Measurements from ENCODE around the gene FKTN.
"Not testable (repeated sequence)": the region's sequence is repeated elsewhere in the genome, so short reads cannot be mapped to it uniquely, and the experiment has no call there.

Gene FKTN

DNA sequence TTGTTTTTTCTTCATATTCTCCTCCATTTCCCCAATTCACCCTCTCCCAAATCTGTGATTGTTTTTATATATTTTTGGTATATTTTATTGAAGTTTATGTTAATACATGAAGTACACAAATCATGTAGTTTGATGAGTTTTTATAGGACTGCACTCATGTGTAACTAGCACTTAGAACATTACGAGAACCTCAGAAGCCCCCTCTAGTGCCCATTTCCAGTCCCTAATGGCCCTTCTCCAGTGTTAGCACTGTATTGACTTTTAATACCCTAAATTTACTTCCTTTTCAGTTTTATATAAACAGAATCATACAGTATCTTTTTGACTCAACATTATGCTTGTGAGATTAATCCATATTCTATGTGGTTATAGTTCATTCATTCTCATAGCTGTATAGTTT lies 18.5 kb upstream of the FKTN start:
- H3K4me1 ChIP-seq: no peaks in the 10 kb centered on the region
- no peak overlapping the region for H3K27ac ChIP-seq
- H2AFZ ChIP-seq: no peak overlapping the region
- no peak overlapping the region for H3K4me3 ChIP-seq (ENCODE audit: low read depth, low read length)
- H3K4me2 ChIP-seq (ENCODE audit: low read length): no peak overlapping the region
- H3K27me3 ChIP-seq (ENCODE audit: control insufficient read depth, insufficient read depth, low read length): no peaks in the 10 kb centered on the region
- no peaks in the 10 kb centered on the region for H3K36me3 ChIP-seq (ENCODE audit: control insufficient read depth, insufficient read depth, low read length)
- TF ChIP-seq, protein P1, sequence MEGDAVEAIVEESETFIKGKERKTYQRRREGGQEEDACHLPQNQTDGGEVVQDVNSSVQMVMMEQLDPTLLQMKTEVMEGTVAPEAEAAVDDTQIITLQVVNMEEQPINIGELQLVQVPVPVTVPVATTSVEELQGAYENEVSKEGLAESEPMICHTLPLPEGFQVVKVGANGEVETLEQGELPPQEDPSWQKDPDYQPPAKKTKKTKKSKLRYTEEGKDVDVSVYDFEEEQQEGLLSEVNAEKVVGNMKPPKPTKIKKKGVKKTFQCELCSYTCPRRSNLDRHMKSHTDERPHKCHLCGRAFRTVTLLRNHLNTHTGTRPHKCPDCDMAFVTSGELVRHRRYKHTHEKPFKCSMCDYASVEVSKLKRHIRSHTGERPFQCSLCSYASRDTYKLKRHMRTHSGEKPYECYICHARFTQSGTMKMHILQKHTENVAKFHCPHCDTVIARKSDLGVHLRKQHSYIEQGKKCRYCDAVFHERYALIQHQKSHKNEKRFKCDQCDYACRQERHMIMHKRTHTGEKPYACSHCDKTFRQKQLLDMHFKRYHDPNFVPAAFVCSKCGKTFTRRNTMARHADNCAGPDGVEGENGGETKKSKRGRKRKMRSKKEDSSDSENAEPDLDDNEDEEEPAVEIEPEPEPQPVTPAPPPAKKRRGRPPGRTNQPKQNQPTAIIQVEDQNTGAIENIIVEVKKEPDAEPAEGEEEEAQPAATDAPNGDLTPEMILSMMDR (IDR thresholded peaks at IDR 0.05): no peak
- H3K79me2 ChIP-seq: no peaks in the 10 kb centered on the region
- H3K9me3 ChIP-seq (ENCODE audit: control insufficient read depth, low read length): no peaks in the 10 kb centered on the region
- no peak overlapping the region for H3K9ac ChIP-seq

DNA sequence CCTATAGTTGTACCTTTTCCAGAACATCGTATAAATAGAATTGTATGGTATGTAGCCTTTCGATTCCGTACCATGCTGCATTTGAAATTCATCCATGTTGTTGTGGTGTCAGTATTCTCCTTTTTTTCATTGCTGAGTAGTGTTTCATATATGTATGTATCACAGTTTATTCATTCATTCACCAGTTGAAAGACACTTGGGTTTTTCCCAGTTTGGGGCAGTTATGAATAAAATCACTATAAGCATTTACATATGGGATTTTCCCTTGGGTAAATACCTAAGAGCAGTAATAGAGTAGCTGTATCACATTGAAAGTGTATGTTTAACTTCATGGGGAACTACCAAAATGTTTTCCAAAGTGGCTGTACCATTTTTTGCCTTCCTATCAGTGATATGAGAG lies 16.1 kb upstream of the FKTN start:
- no peak overlapping the region for H3K4me2 ChIP-seq (ENCODE audit: low read length)
- no peak overlapping the region for H2AFZ ChIP-seq
- H3K4me1 ChIP-seq: no peaks in the 10 kb centered on the region
- H3K79me2 ChIP-seq: no peaks in the 10 kb centered on the region
- no peak overlapping the region for H3K4me3 ChIP-seq (ENCODE audit: low read depth, low read length)
- no peak overlapping the region for H3K27ac ChIP-seq
- TF ChIP-seq, protein P1 (IDR thresholded peaks at IDR 0.05): no peak
- H3K9me3 ChIP-seq (ENCODE audit: control insufficient read depth, low read length): no peaks in the 10 kb centered on the region
- no peak overlapping the region for H3K9ac ChIP-seq
- no peaks in the 10 kb centered on the region for H3K36me3 ChIP-seq (ENCODE audit: control insufficient read depth, insufficient read depth, low read length)
- H3K27me3 ChIP-seq (ENCODE audit: control insufficient read depth, insufficient read depth, low read length): no peaks in the 10 kb centered on the region

DNA sequence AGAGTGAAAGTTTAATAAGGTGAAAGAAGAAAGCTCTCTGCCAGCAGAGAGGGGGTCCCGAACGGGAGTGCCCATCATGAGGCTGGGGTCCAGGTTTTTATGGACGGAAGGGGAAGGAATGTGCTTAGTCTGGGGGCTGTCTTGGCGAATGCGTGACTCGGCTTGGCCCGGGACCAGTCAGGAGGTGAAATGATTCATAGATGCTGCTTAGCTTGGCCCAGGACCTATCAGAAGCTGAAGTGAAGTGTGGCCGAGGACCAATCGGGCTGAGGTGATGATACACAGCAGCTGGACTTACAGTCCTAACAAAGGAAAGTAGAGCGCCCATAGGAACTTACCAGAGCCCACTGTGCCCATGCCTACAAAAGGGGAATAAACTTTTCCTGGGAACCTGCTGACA lies 3.9 kb upstream of the FKTN start:
- Histone ChIP-seq H3K4me3 (ENCODE audit: low read depth, low read length) (no peak overlapping the region), H3K9me3 (ENCODE audit: control insufficient read depth, low read length) (no peaks in the 10 kb centered on the region), H3K9ac (no peak overlapping the region), H3K4me2 (ENCODE audit: low read length) (no peak overlapping the region), H3K27ac (no peak overlapping the region), H2AFZ (no peak overlapping the region), H3K27me3 (ENCODE audit: control insufficient read depth, insufficient read depth, low read length) (no peaks in the 10 kb centered on the region), H3K4me1 (no peaks in the 10 kb centered on the region), H3K79me2 (no peaks in the 10 kb centered on the region), H3K36me3 (ENCODE audit: control insufficient read depth, insufficient read depth, low read length) (no peaks in the 10 kb centered on the region)
- TF ChIP-seq, protein P1 (IDR thresholded peaks at IDR 0.05): no peak

DNA sequence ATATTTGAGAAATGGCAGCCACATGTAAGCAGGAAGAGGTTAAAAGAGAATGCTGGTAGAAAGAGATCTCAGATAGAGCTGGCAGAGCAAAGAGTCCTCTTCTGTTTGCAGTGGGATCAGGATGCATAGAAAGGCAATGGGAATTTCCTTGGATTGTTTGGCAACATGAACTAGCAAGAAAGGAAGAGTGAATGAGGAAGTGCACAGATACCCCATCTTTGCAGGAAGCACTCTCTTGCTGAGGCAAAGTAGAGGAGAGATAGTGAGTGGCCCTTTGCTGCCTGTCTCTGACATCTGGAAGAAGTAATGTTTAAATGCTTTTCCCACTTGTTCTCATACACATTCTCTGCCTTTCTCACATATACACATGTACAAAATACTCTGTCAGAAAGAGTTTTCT lies 14.5 kb downstream of the FKTN start:
- Histone ChIP-seq H3K4me1 (no peaks in the 10 kb centered on the region), H2AFZ (no peak overlapping the region), H3K27ac (no peak overlapping the region), H3K27me3 (ENCODE audit: control insufficient read depth, insufficient read depth, low read length) (no peaks in the 10 kb centered on the region), H3K36me3 (ENCODE audit: control insufficient read depth, insufficient read depth, low read length) (no peaks in the 10 kb centered on the region), H3K79me2 (no peaks in the 10 kb centered on the region), H3K9ac (no peak overlapping the region), H3K9me3 (ENCODE audit: control insufficient read depth, low read length) (no peaks in the 10 kb centered on the region), H3K4me2 (ENCODE audit: low read length) (no peak overlapping the region), H3K4me3 (ENCODE audit: low read depth, low read length) (no peak overlapping the region)
- TF ChIP-seq, protein P1 (IDR thresholded peaks at IDR 0.05): no peak

DNA sequence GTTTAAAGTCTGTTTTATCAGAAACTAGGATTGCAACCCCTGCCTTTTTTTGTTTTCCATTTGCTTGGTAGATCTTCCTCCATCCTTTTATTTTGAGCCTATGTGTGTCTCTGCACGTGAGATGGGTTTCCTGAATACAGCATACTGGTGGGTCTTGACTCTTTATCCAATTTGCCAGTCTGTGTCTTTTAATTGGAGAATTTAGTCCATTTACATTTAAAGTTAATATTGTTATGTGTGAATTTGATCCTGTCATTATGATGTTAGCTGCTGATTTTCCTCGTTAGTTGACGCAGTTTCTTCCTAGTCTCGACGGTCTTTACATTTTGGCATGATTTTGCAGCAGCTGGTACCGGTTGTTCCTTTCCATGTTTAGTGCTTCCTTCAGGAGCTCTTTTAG lies 22.0 kb downstream of the FKTN start:
- not testable (repeated sequence) for H3K4me3 ChIP-seq (ENCODE audit: low read depth, low read length); H2AFZ ChIP-seq; H3K79me2 ChIP-seq; H3K27ac ChIP-seq; H3K4me2 ChIP-seq (ENCODE audit: low read length); H3K9me3 ChIP-seq (ENCODE audit: control insufficient read depth, low read length); H3K36me3 ChIP-seq (ENCODE audit: control insufficient read depth, insufficient read depth, low read length); H3K4me1 ChIP-seq; H3K9ac ChIP-seq; H3K27me3 ChIP-seq (ENCODE audit: control insufficient read depth, insufficient read depth, low read length)

DNA sequence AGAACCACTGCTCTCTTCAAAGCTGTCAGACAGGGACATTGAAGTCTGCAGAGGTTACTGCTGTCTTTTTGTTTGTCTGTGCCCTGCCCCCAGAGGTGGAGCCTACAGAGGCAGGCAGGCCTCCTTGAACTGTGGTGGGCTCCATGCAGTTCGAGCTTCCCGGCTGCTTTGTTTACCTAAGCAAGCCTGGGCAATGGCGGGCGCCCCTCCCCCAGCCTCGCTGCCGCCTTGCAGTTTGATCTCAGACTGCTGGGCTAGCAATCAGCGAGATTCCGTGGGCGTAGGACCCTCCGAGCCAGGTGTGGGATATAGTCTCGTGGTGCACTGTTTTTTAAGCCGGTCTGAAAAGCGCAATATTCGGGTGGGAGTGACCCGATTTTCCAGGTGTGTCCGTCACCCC lies 23.6 kb downstream of the FKTN start:
- H3K4me2 ChIP-seq (ENCODE audit: low read length); H2AFZ ChIP-seq; H3K4me3 ChIP-seq (ENCODE audit: low read depth, low read length); H3K36me3 ChIP-seq (ENCODE audit: control insufficient read depth, insufficient read depth, low read length); H3K27ac ChIP-seq; H3K9me3 ChIP-seq (ENCODE audit: control insufficient read depth, low read length); H3K27me3 ChIP-seq (ENCODE audit: control insufficient read depth, insufficient read depth, low read length); H3K9ac ChIP-seq; H3K4me1 ChIP-seq; H3K79me2 ChIP-seq: not testable (repeated sequence)
